Neural progenitor cell (in vitro differentiated cells): ENCODE data around the gene PIP5K1B. TPM values are rescaled to one million over a fixed set of nuclear protein-coding genes. Genes with fewer than 3 reads are reported as not detected.

Source experiments
- DNase-seq: peaks from one replicate; pipeline ENCODE4 v3.0.0-alpha.2; 2016; ENCODE audit warnings: low spot score
- H2AFZ ChIP-seq: fragments of 200-600 bp; sonication (generic); replicated peaks from 2 replicates; pipeline ENCODE4 v1.6.1; 2016; ENCODE audit warnings: antibody characterized with exemption
- H3F3A ChIP-seq: fragments of 200-600 bp; sonication (generic); 2 replicates; pipeline ENCODE4 v1.6.1; 2016; ENCODE audit warnings: antibody characterized with exemption, low read depth
- H3K27ac ChIP-seq: fragments of 200-600 bp; sonication (generic); 2 replicates; pipeline ENCODE4 v1.5.1; 2016; ENCODE audit warnings: mild to moderate bottlenecking
- H3K27me3 ChIP-seq: fragments of 200-600 bp; sonication (generic); 2 replicates; pipeline ENCODE4 v1.6.1; 2016; ENCODE audit warnings: mild to moderate bottlenecking, moderate library complexity
- H3K36me3 ChIP-seq: fragments of 200-600 bp; sonication (generic); 2 replicates; pipeline ENCODE4 v1.5.1; 2016
- H3K4me1 ChIP-seq: fragments of 200-600 bp; sonication (generic); 2 replicates; pipeline ENCODE4 v1.6.1; 2016; ENCODE audit warnings: mixed run types
- H3K4me2 ChIP-seq: fragments of 200-600 bp; sonication (generic); 2 replicates; pipeline ENCODE4 v1.6.1; 2016
- H3K4me3 ChIP-seq: fragments of 200-600 bp; sonication (generic); 2 replicates; pipeline ENCODE4 v1.5.1; 2016
- H3K79me2 ChIP-seq: fragments of 200-600 bp; sonication (generic); 2 replicates; pipeline ENCODE4 v1.6.1; 2016; ENCODE audit warnings: low read depth
- H3K9ac ChIP-seq: fragments of 200-600 bp; sonication (generic); 2 replicates; pipeline ENCODE4 v1.6.1; 2016
- H3K9me3 ChIP-seq: fragments of 200-600 bp; sonication (generic); 2 replicates; pipeline ENCODE4 v1.5.1; 2016; ENCODE audit warnings: low read depth
- H4K20me1 ChIP-seq: fragments of 200-600 bp; sonication (generic); 2 replicates; pipeline ENCODE4 v1.6.1; 2016; ENCODE audit warnings: low read depth
- H3K27ac Mint-ChIP-seq: 3 replicates; pipeline ENCODE4 v1.8.0; 2021; ENCODE audit warnings: mixed read lengths
- H3K27me3 Mint-ChIP-seq: 2 replicates; pipeline ENCODE4 v1.8.0; 2022; ENCODE audit warnings: low read depth, mild to moderate bottlenecking, inconsistent platforms, moderate library complexity, mixed read lengths; ENCODE audit not compliant: insufficient read depth
- H3K36me3 Mint-ChIP-seq: 3 replicates; pipeline ENCODE4 v1.8.0; 2021; ENCODE audit warnings: mixed read lengths
- H3K4me1 Mint-ChIP-seq: 3 replicates; pipeline ENCODE4 v1.8.0; 2021; ENCODE audit warnings: mixed read lengths
- H3K4me3 Mint-ChIP-seq: 3 replicates; pipeline ENCODE4 v1.8.0; 2021; ENCODE audit warnings: mild to moderate bottlenecking, moderate library complexity, mixed read lengths
- H3K9me3 Mint-ChIP-seq: 3 replicates; pipeline ENCODE4 v1.8.0; 2020; ENCODE audit warnings: mixed read lengths
- CTCF ChIP-seq: fragments of 200-600 bp; sonication (generic); IDR thresholded peaks from 2 replicates; pipeline ENCODE4 v1.5.1; 2017; ENCODE audit warnings: antibody characterized with exemption, mild to moderate bottlenecking
- EZH2 ChIP-seq: fragments of 200-600 bp; sonication (generic); IDR thresholded peaks from 2 replicates; pipeline ENCODE4 v1.6.1; 2017; ENCODE audit warnings: antibody characterized with exemption, mild to moderate bottlenecking, moderate library complexity
- EZH2phosphoT487 ChIP-seq: fragments of 200-600 bp; sonication (generic); IDR thresholded peaks from 2 replicates; pipeline ENCODE4 v1.6.1; 2017; ENCODE audit warnings: antibody characterized with exemption
- total RNA-seq: library from RNA; depleted of rRNA; stranded (reverse); fragments of >200 nt; gene quantifications from 2 replicates; pipeline ENCODE4 v1.2.3, GENCODE V29; 2015; ENCODE audit warnings: low replicate concordance

The PIP5K1B gene
- total RNA-seq, 1 donor from 2014 or later = 3.2 TPM

DNA sequence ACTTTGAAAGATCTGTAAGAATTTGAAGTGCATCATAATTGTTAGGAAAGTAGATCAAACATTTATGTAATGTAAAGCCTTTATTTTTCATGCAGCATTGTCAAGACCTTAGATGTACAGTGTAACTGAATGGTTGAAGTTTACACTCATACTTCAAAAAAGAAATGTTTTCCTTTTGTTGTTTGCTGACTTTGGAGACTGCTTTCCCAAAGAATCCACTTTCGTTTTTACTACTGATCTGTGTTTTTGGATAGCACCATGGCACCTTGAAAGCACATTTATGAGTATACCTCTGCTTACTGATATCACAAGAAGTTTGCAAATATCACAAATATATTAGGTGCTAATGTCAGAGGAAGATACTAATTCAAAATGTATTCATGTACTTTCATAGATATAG is 50.0 kb downstream of the PIP5K1B start:
- Histone ChIP-seq H3K9ac (no peak overlapping the region), H3F3A (peaks cover 6% of the 10 kb centered on the region), H3K36me3 (no peaks in the 10 kb centered on the region), H3K4me3 (no peak overlapping the region), H4K20me1 (no peaks in the 10 kb centered on the region), H3K79me2 (no peaks in the 10 kb centered on the region), H3K9me3 (no peaks in the 10 kb centered on the region), H3K4me1 (peaks cover 25% of the 10 kb centered on the region), H3K4me2 (peak overlapping the region; percentile 42), H3K27me3 (peaks cover 6% of the 10 kb centered on the region), H3K27ac (no peak overlapping the region), H2AFZ (no peak overlapping the region)
- DNase-seq = no peak
- no peak for TF ChIP-seq CTCF
- TF ChIP-seq EZH2 = no peak
- TF ChIP-seq EZH2phosphoT487 = no peak
- Mint-ChIP-seq H3K9me3 (peaks cover 27% of the 10 kb centered on the region), H3K4me1 (peaks cover 28% of the 10 kb centered on the region), H3K36me3 (peaks cover 26% of the 10 kb centered on the region), H3K4me3 (no peak overlapping the region), H3K27ac (no peak overlapping the region), H3K27me3 (no peaks in the 10 kb centered on the region)

- no peak overlapping the region for H3K9ac ChIP-seq
- peaks cover 29% of the 10 kb centered on the region for H3K36me3 Mint-ChIP-seq
- no peak overlapping the region for H3K4me3 Mint-ChIP-seq
- peaks cover 6% of the 10 kb centered on the region for H3K27me3 ChIP-seq
- H3K27ac Mint-ChIP-seq = no peak overlapping the region
- H3K9me3 Mint-ChIP-seq = peaks cover 30% of the 10 kb centered on the region
- no peaks in the 10 kb centered on the region for H3K27me3 Mint-ChIP-seq
- no peak overlapping the region for H2AFZ ChIP-seq
- peak; percentile 74 for TF ChIP-seq EZH2phosphoT487
- no peak for TF ChIP-seq CTCF
- no peak for TF ChIP-seq EZH2
- peak; percentile 81 for DNase-seq
- no peaks in the 10 kb centered on the region for H3K79me2 ChIP-seq
- H3K4me1 ChIP-seq = peaks cover 21% of the 10 kb centered on the region
- no peaks in the 10 kb centered on the region for H4K20me1 ChIP-seq
- H3F3A ChIP-seq = peaks cover 6% of the 10 kb centered on the region
- no peak overlapping the region for H3K27ac ChIP-seq
- H3K4me1 Mint-ChIP-seq = peaks cover 21% of the 10 kb centered on the region
- peak overlapping the region; percentile 42 for H3K4me2 ChIP-seq
- peak overlapping the region; percentile 10 for H3K4me3 ChIP-seq
- H3K36me3 ChIP-seq = no peaks in the 10 kb centered on the region
- H3K9me3 ChIP-seq = no peaks in the 10 kb centered on the region
These were observed 50.7 kb downstream of the PIP5K1B start for GRCh38 chr9:68755752-68756151.

- H3K27me3 Mint-ChIP-seq = no peaks in the 10 kb centered on the region
- Histone ChIP-seq H4K20me1 (no peaks in the 10 kb centered on the region), H3K36me3 (no peaks in the 10 kb centered on the region), H3K27ac (no peak overlapping the region), H3F3A (peaks cover 4% of the 10 kb centered on the region), H3K79me2 (no peaks in the 10 kb centered on the region), H2AFZ (no peak overlapping the region), H3K4me2 (no peak overlapping the region), H3K27me3 (peaks cover 16% of the 10 kb centered on the region), H3K4me3 (no peak overlapping the region), H3K9ac (no peak overlapping the region), H3K9me3 (no peaks in the 10 kb centered on the region), H3K4me1 (peaks cover 15% of the 10 kb centered on the region)
- TF ChIP-seq EZH2phosphoT487 = no peak
- no peak for TF ChIP-seq EZH2
- no peak for TF ChIP-seq CTCF
- peaks cover 12% of the 10 kb centered on the region for H3K4me1 Mint-ChIP-seq
- H3K27ac Mint-ChIP-seq = no peak overlapping the region
- H3K36me3 Mint-ChIP-seq = peaks cover 22% of the 10 kb centered on the region
- H3K4me3 Mint-ChIP-seq = no peak overlapping the region
- no peak for DNase-seq
- H3K9me3 Mint-ChIP-seq = peaks cover 20% of the 10 kb centered on the region
These were observed 55.1 kb downstream of the PIP5K1B start for GRCh38 chr9:68759981-68760673.
